GM12864 (cell line): ENCODE measurements around the gene TBL3.

Source experiments
- DNase-seq: peaks from one replicate; pipeline ENCODE4 v3.0.0-alpha.2; 2011; ENCODE audit warnings: low read depth
- H3K4me3 ChIP-seq: 2 replicates; pipeline ENCODE4 v1.5.1; 2011; ENCODE audit warnings: mild to moderate bottlenecking, low read depth, low read length, control low read depth
- TF ChIP-seq, protein P1 (sequence below): IDR thresholded peaks from 2 replicates; pipeline ENCODE4 v1.5.1; 2011; ENCODE audit warnings: low read depth, mild to moderate bottlenecking, moderate library complexity, low read length, control low read depth, inconsistent platforms; ENCODE audit errors: missing control alignments

Gene TBL3

DNA sequence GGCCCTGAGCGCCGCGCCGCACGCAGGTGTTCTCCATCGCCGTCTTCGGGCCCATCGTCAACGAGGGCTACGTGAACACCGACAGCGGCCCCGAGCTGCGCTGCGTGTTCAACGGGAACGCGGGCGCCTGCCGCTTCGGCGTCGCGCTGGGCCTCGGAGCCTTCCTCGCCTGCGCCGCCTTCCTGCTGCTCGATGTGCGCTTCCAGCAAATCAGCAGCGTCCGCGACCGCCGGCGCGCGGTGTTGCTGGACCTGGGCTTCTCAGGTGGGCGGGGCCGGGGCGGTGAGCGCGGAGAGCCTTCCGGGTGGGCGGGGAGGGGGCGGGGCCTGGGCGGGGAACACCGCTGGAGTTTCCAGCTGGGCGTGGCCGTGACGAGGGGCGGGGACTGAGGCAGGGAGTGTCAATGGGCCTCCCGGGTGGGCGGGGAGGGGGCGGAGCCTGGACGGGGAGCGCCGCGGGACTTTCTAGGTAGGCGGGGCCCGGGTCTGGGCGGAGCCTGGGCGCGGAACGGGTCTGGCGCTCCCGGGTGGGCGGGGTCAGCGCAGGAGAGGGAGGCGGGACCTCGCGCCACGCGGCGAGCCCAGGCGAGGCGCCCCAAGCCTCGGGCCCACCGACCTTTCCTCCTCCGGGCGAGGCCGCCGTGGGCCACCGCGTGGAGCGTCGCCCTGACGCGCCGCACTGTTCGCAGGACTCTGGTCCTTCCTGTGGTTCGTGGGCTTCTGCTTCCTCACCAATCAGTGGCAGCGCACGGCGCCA is 20.3 kb downstream of the TBL3 start:
- H3K4me3 ChIP-seq: peak overlapping the region; percentile 52
- TF ChIP-seq, protein P1, sequence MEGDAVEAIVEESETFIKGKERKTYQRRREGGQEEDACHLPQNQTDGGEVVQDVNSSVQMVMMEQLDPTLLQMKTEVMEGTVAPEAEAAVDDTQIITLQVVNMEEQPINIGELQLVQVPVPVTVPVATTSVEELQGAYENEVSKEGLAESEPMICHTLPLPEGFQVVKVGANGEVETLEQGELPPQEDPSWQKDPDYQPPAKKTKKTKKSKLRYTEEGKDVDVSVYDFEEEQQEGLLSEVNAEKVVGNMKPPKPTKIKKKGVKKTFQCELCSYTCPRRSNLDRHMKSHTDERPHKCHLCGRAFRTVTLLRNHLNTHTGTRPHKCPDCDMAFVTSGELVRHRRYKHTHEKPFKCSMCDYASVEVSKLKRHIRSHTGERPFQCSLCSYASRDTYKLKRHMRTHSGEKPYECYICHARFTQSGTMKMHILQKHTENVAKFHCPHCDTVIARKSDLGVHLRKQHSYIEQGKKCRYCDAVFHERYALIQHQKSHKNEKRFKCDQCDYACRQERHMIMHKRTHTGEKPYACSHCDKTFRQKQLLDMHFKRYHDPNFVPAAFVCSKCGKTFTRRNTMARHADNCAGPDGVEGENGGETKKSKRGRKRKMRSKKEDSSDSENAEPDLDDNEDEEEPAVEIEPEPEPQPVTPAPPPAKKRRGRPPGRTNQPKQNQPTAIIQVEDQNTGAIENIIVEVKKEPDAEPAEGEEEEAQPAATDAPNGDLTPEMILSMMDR: no peak
- DNase-seq: peak; percentile 68

DNA sequence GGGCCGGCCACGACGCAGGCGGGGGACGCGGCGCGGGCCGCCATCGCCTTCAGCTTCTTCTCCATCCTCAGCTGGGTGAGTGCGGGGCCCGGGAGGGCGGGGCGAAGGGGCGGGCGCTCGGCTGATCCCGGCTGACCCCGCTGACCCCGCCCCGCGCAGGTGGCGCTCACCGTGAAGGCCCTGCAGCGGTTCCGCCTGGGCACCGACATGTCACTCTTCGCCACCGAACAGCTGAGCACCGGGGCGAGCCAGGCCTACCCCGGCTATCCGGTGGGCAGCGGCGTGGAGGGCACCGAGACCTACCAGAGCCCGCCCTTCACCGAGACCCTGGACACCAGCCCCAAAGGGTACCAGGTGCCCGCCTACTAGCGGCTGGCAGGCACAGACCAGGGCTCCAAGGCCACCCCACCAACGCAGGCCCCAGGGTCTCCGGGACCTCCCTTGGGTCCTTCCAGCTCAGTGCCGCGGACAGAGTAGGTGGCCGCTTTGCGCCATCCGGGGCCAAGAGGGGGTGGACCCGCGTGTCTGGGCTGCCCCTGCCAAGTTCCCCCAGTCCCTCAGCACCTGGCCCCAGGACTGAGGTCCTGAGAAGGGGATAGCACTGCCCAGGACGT is 21.0 kb downstream of the TBL3 start:
- TF ChIP-seq, protein P1: no peak
- H3K4me3 ChIP-seq: no peak overlapping the region
- no peak for DNase-seq

DNA sequence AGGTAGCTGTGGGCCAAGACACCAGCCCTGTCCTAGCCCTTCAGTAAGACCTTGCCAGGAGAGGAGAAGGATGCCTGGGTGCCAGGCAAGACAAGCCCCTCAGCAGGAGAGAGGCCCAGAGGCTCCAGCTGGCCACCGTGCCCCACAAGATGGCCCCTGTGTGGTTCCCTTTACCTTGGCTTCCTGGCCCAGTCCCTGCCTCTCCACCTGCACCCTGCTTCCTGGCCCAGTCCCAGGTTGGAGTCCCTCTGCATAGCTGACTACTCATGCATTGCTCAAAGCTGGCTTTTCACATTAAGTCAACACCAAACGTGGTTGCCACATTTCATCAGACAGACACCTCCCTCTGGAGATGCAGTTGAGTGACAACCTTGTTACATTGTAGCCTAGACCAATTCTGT is 21.9 kb downstream of the TBL3 start:
- no peak overlapping the region for H3K4me3 ChIP-seq
- TF ChIP-seq, protein P1: no peak
- no peak for DNase-seq

DNA sequence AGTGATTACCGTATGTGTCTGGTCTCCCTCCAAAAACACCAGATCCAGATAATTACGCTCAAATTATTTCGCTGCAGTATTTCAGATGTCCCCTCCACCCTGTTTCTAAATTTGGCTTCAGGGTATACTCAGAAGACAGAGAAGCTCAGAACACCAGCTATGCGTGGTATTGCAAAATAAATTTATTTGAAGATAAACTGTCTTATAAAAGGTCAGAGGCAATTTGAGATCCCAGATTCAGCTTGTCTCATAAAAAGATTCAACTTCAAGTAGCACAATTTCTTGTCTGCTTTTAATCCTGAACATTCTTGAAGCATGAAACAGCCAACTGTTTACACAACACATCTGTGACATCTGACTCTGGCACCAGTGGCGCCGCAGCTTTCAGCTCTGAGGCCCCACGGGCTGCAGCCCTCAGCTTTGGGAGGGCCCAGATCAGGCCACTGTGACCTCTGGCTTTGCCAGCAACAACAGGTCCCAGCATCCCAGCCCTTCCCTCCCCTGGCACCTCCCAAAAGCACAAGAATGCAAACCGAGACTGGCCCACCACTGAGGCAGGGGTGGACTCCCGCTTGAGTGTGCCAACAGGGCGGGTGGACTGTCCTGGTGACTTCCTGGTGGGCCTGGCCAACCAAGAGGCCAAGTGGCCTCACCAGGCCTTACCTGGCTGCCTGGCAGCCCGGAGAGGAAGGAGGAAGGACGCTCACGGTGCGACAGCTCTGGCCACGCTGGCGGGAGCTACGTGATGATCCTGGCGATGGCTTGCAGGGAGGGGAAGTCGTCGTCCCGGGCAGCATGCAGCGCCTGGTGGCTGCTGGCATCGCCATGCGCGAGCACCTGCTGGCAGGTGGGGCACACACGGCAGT is 25.9 kb downstream of the TBL3 start:
- H3K4me3 ChIP-seq: no peak overlapping the region
- TF ChIP-seq, protein P1: no peak
- DNase-seq: no peak

DNA sequence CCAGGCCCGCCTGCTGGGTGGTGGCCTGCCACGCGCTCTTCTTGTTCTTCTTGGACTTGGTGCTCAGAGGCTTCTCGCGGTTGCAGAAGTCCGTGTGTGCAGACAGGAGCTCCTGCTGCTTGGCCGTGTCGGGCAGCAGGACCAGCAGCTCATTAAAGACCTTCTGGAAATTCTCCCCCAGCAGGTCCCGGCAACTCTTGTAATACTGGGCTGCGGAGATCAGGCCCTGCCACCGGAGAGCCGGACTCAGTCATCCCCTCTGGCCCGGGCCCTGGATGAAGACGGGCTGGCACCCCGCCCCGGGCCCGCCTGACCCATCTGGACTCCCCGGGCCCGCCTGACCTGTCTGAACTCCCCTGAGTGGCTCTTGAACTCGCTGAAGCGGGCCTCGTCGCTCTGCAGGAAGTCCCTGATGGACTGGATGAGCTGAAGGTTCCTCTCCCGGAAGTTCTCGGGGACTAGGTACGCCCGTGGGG is 26.5 kb downstream of the TBL3 start:
- TF ChIP-seq, protein P1: no peak
- DNase-seq: no peak
- no peak overlapping the region for H3K4me3 ChIP-seq

DNA sequence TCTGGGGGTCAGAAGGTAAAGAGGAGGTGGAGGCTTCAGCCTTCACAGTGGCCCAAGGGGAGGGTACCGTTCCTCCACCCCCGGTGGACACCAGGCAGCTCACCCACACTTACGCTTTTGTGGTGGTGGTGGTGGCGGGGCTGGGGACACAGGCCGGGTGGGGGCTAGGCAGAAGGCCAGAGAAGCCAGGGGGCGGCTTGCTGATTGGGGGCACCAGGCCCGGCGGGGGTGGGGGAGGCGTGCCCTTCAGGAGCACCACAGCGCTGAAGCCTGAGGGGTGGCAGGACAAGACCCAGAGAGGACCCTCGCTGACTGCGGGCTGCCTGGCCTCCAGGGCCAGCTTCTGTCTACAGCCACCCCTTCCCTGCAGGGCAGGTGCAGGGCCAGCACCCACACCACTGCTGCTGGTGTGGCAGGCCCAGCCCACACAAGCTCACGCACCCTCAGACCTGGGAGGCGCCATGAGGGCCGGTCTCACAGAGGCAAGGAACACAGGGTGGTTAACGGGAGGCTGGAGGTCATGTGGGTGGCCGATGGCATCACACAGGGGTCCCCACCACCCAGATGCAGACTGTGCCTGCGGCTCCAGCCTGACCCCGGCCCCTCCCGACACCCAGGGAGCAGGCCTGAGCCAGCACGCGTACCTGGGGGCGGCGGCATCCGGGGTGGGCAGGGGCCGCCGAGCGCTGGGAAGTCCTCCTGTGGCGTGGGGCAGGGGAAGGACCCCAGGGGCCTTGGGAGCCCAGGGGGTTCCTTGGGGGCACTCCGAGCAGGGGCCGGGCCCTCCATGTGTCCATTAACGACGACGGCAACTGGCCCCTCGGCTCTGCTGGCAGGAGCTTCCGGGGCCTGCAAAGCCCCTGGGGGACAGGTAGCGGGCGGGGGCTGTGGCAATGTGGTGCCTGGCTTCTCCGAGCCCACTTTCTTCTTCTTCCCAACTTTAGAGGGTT is 27.3 kb downstream of the TBL3 start:
- no peak for DNase-seq
- no peak overlapping the region for H3K4me3 ChIP-seq

More for the DNA sequence above, 27.3 kb downstream of the TBL3 start:
- TF ChIP-seq, protein P1: no peak
